ENCODE results near the gene CYTH4.

CYTH4 gene

GRCh38 chr22:37237371-37238268, 44.7 kb upstream of the CYTH4 start:
- DNase-seq (ENCODE audit: extremely low spot score), result no peak
- ChIA-PET POLR2A (interaction anchor here (0.5 kb wide), 1 partner anchor 152 kb away, joined by 3 read pairs; no protein-coding TSS in a partner anchor), CTCF (interaction anchor here (0.6 to 1.2 kb wide), 4 partner anchors 10 to 692 kb away, joined by 3 to 5 read pairs (median 3); no protein-coding TSS in a partner anchor)
- TF ChIP-seq LEF1 (IDR thresholded peaks at IDR 0.05; ENCODE audit: borderline replicate concordance) (no peak), FOXA1 (IDR thresholded peaks at IDR 0.05) (no peak), ZNF384 (IDR thresholded peaks at IDR 0.05) (no peak), HDGF (IDR thresholded peaks at IDR 0.05; ENCODE audit: borderline replicate concordance) (no peak), PKNOX1 (IDR thresholded peaks at IDR 0.05) (no peak), FOXM1 (IDR thresholded peaks at IDR 0.05; ENCODE audit: borderline replicate concordance) (no peak)

GRCh38 chr22:37239336-37240239, 42.7 kb upstream of the CYTH4 start:
- no peak for TF ChIP-seq ZNF384 (IDR thresholded peaks at IDR 0.05)
- no peak for TF ChIP-seq ARNT (IDR thresholded peaks at IDR 0.05)
- TF ChIP-seq SP1 (IDR thresholded peaks at IDR 0.05), result no peak
- TF ChIP-seq PKNOX1 (IDR thresholded peaks at IDR 0.05), result no peak
- TF ChIP-seq L3MBTL2 (conservative IDR thresholded peaks at IDR 0.05), result no peak
- TF ChIP-seq SUZ12 (IDR thresholded peaks at IDR 0.05), result no peak
- no peak for TF ChIP-seq CTBP1 (IDR thresholded peaks at IDR 0.05; ENCODE audit: borderline replicate concordance)
- TF ChIP-seq NFRKB (IDR thresholded peaks at IDR 0.05), result no peak
- no peak for TF ChIP-seq FOXK2 (IDR thresholded peaks at IDR 0.05)
- no peak for TF ChIP-seq ELF4 (IDR thresholded peaks at IDR 0.05)
- ChIA-PET CTCF (interaction anchor here (1.2 kb wide), 1 partner anchor 8 kb away, joined by 3 read pairs; no protein-coding TSS in a partner anchor), POLR2A (interaction anchor here (0.9 kb wide), 1 partner anchor 73 kb away, joined by 3 read pairs; no protein-coding TSS in a partner anchor)
- no peak for DNase-seq (ENCODE audit: extremely low spot score)

GRCh38 chr22:37240240-37240940, 41.9 kb upstream of the CYTH4 start:
- no peak for DNase-seq (ENCODE audit: extremely low spot score)
- POLR2A ChIA-PET, result no interaction called here
- CTCF ChIA-PET, result no interaction called here

GRCh38 chr22:37240941-37241320, 41.4 kb upstream of the CYTH4 start:
- ChIA-PET CTCF (no interaction called here), POLR2A (no interaction called here)
- TF ChIP-seq CTBP1 (IDR thresholded peaks at IDR 0.05; ENCODE audit: borderline replicate concordance), result no peak
- TF ChIP-seq TARDBP (IDR thresholded peaks at IDR 0.05), result no peak
- TF ChIP-seq FOXA1 (IDR thresholded peaks at IDR 0.05), result no peak
- TF ChIP-seq PKNOX1 (IDR thresholded peaks at IDR 0.05), result no peak
- no peak for TF ChIP-seq NFRKB (IDR thresholded peaks at IDR 0.05)
- TF ChIP-seq HDGF (IDR thresholded peaks at IDR 0.05; ENCODE audit: borderline replicate concordance), result no peak
- TF ChIP-seq ZNF384 (IDR thresholded peaks at IDR 0.05), result no peak
- TF ChIP-seq FOXK2 (IDR thresholded peaks at IDR 0.05), result no peak
- TF ChIP-seq L3MBTL2 (conservative IDR thresholded peaks at IDR 0.05), result no peak
- TF ChIP-seq BHLHE40 (IDR thresholded peaks at IDR 0.05; ENCODE audit: borderline replicate concordance), result no peak
- no peak for TF ChIP-seq SP1 (IDR thresholded peaks at IDR 0.05)
- TF ChIP-seq ELF4 (IDR thresholded peaks at IDR 0.05), result no peak
- TF ChIP-seq LEF1 (IDR thresholded peaks at IDR 0.05; ENCODE audit: borderline replicate concordance), result no peak
- no peak for TF ChIP-seq FOXM1 (IDR thresholded peaks at IDR 0.05; ENCODE audit: borderline replicate concordance)
- no peak for TF ChIP-seq ARNT (IDR thresholded peaks at IDR 0.05)
- no peak for TF ChIP-seq SUZ12 (IDR thresholded peaks at IDR 0.05)
- DNase-seq (ENCODE audit: extremely low spot score), result no peak

More at GRCh38 chr22:37240240-37240940, 41.9 kb upstream of the CYTH4 start:
- TF ChIP-seq LEF1 (IDR thresholded peaks at IDR 0.05; ENCODE audit: borderline replicate concordance) (no peak), ZNF384 (IDR thresholded peaks at IDR 0.05) (no peak), ELF4 (IDR thresholded peaks at IDR 0.05) (no peak)

GRCh38 chr22:37241351-37242142, 40.8 kb upstream of the CYTH4 start:
- ChIA-PET CTCF (interaction anchor here (0.7 kb wide), 1 partner anchor 44 kb away, joined by 3 read pairs; no protein-coding TSS in a partner anchor), POLR2A (no interaction called here)
- no peak for TF ChIP-seq CTBP1 (IDR thresholded peaks at IDR 0.05; ENCODE audit: borderline replicate concordance)
- no peak for TF ChIP-seq FOXM1 (IDR thresholded peaks at IDR 0.05; ENCODE audit: borderline replicate concordance)
- no peak for TF ChIP-seq TARDBP (IDR thresholded peaks at IDR 0.05)
- no peak for TF ChIP-seq FOXA1 (IDR thresholded peaks at IDR 0.05)
- no peak for TF ChIP-seq NFRKB (IDR thresholded peaks at IDR 0.05)
- no peak for TF ChIP-seq ZNF384 (IDR thresholded peaks at IDR 0.05)
- no peak for TF ChIP-seq SUZ12 (IDR thresholded peaks at IDR 0.05)
- no peak for TF ChIP-seq BHLHE40 (IDR thresholded peaks at IDR 0.05; ENCODE audit: borderline replicate concordance)
- TF ChIP-seq PKNOX1 (IDR thresholded peaks at IDR 0.05), result no peak
- no peak for TF ChIP-seq FOXK2 (IDR thresholded peaks at IDR 0.05)
- TF ChIP-seq ELF4 (IDR thresholded peaks at IDR 0.05), result no peak
- TF ChIP-seq HDGF (IDR thresholded peaks at IDR 0.05; ENCODE audit: borderline replicate concordance), result no peak
- TF ChIP-seq L3MBTL2 (conservative IDR thresholded peaks at IDR 0.05), result no peak
- TF ChIP-seq ARNT (IDR thresholded peaks at IDR 0.05), result no peak
- no peak for DNase-seq (ENCODE audit: extremely low spot score)
